ENCODE measurements around the gene FIBCD1.

- TF ChIP-seq, protein P1, sequence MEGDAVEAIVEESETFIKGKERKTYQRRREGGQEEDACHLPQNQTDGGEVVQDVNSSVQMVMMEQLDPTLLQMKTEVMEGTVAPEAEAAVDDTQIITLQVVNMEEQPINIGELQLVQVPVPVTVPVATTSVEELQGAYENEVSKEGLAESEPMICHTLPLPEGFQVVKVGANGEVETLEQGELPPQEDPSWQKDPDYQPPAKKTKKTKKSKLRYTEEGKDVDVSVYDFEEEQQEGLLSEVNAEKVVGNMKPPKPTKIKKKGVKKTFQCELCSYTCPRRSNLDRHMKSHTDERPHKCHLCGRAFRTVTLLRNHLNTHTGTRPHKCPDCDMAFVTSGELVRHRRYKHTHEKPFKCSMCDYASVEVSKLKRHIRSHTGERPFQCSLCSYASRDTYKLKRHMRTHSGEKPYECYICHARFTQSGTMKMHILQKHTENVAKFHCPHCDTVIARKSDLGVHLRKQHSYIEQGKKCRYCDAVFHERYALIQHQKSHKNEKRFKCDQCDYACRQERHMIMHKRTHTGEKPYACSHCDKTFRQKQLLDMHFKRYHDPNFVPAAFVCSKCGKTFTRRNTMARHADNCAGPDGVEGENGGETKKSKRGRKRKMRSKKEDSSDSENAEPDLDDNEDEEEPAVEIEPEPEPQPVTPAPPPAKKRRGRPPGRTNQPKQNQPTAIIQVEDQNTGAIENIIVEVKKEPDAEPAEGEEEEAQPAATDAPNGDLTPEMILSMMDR (IDR thresholded peaks at IDR 0.05 in 2 of 3, conservative IDR thresholded peaks at IDR 0.05 in 1 of 3; ENCODE audit: insufficient read depth in 2 of 3, low read depth in 1 of 3, low read length in 3 of 3) = no peak
- no peak for TF ChIP-seq TCFL5 (CRISPR knock-in tag; conservative IDR thresholded peaks at IDR 0.05)
Measured at GRCh38 chr9:130877300-130877699, 61.7 kb downstream of the FIBCD1 start.

Data from K562 (cell line).